Amygdala (tissue), 56 donors: ENCODE data around the gene TSPAN14.
"Not testable (repeated sequence)": the region's sequence is repeated elsewhere in the genome, so short reads cannot be mapped to it uniquely, and the experiment has no call there.

Experiments used
- DNase-seq, 56 donors: peaks; one replicate each; lab custom pipeline; 2025; lab: John Stamatoyannopoulos, UW

The TSPAN14 gene, protein sequence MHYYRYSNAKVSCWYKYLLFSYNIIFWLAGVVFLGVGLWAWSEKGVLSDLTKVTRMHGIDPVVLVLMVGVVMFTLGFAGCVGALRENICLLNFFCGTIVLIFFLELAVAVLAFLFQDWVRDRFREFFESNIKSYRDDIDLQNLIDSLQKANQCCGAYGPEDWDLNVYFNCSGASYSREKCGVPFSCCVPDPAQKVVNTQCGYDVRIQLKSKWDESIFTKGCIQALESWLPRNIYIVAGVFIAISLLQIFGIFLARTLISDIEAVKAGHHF

DNA sequence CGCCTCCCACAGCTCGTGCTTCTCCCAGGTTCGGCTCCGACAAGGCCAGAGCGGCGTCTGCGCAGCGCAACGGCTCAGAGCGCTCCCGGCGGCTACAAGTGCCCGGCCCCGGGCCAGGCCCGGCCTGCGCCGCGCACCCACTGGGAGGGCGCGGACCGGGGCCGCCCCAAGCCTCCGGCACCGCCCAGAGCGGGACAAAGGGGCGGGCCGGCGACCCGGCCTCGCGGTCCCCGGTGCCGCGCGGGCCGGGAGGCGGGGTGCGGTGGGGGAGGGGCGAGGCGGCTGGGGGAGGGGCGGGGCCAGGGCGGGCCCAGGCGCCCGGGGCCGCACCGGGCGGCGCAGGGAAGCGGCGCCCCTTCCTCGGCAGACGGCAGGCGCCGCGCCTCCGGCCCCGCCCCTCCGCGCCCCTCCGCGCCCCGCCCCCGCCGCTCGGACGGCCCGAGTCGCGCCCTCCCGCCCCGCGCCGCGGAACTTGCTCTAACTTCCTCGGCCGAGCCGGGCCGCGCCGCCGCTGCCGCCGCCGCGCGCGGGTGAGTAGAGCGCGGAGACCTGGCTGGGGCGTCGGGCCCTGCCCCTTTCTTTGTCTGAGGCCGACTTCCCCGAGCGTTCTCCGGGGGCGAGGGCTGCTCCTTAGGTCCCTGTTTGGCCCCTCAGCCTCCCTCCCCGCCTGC, at the start of gene TSPAN14:
TSS of gene TSPAN14 (plus strand) at position 469 of the 671 bp plus-strand sequence. CDS start 34,924 bp downstream, outside the sequence.
- peak in 45 of 56 donors; percentile 13 to 92 (median 69) for DNase-seq

DNA sequence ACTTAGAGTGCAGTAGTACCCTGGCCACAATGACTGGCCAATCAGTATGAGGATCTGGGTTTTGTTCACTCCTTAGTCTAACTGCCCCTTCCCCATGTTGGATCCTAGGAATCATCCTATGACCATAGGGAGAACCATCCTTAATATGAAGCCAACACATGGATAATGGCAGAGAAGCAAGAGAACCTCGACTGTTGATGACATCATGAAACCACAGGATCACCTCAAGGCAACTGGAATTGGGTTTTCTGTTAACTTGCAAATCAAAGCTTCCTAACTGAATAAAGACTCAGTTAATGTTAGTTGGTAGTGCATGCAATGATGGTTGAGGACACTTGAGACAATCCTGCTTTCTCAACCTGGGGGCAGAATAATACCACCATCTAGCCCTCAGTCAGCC, 49.1 kb upstream of the TSPAN14 start:
- DNase-seq, result no peak

DNA sequence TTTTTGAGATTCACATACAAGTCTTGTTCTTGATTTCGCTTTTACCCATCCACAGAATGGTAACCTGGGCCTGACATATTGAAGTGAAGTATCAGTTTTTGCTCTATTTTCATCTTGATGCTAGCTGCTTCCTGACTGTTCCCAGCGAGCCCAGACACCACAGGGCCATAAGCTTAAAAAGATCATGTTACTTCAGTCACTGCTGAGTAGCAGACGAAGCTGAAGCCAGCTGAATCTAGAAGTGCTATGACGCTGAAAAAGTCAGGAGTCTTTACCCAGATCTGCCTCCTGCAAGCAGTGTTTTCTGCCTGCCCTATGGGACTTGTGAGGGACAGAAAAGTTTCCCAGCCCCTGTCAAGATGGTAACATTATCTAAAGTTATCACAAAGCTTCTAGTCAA, 48.5 kb upstream of the TSPAN14 start:
- no peak for DNase-seq

DNA sequence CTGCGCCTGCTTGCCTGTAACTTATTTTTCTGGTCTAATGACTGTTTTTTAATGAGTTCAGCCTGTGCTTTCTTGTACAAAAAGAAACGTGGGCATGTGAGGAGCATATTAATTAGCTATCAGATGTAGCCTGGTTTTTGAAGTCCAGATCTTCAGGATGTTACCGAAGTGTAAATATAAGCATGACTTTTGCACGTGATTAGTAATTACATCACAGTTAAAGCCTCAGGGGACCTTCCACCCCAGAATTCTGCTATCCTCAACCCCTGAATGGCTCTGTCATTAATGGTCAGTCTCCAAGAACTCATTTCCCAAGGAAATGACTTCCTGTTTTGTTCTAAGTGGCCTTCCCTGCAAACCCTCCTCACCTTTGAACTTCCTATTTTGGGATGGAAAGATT, 47.9 kb upstream of the TSPAN14 start:
- DNase-seq, result peak in 1 of 56 donors; percentile 17

DNA sequence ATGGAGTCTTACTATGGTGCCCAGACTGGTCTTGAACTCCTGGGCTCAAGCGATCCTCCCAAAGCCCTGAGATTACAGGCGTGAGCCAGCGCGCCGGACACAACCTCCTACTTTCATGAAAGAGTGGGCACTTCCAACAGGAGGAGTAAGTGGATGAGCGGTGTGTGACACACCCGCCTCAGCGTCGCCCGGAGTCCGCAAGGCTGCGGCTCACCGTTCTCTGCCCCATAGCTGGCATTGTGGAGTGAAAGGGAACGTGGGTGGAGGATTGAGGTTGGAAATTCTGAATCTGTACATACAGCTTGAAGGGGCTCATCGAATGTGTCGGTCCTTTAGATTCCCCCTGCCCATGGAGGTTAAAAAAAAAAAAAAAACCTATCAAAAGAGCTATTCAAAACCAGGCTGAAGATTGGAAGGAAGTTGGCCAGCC, 46.3 kb upstream of the TSPAN14 start:
- peak in 6 of 56 donors; percentile 19 to 50 (median 36) for DNase-seq

DNA sequence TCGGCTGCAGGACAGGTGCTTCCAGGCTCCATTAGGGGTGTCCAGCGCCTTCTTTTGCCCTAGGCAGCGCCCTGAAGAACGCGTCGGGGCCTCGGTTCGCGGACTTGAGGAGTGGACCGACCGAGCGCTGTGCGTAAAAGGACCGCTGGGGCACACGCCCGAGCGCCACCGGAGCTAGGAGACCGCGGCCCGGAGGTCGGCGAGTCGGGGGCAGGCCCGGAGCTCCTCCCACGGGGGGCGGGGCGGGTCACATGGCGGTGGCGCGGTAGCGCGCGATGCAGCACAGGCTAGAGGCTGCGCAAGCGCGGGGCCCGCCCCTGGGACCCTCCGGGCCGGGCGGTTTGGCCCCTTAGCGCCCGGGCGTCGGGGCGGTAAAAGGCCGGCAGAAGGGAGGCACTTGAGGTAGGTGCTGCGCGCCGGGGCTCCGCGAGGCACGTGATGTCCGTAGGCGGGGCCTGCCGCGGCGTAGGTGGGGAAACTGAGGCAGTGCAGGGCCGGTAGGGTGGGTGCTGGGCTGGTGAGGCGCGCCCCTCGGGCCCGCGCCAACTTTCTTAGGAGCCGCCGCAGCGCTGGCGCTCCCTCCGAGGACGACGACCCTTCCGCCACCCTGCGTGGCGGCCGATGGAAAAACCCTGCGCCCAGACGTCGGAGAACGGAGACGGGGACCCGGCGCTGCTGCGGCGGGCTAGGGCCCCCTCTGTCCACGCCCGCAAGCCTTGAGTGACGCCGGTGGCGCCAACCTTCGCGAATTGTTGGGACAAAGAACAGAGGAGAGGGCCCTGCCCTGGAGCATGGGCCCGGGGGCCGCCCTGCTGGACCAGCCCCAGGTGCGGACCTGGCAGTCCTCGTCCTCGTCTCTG, 45.6 kb upstream of the TSPAN14 start, which contains the start of gene PRXL2A:
TSS of gene PRXL2A (plus strand) at position 310 of the 860 bp plus-strand sequence. CDS start 11,917 bp downstream, outside the sequence.
- peak in 52 of 56 donors; percentile 25 to 88 (median 69) for DNase-seq

DNA sequence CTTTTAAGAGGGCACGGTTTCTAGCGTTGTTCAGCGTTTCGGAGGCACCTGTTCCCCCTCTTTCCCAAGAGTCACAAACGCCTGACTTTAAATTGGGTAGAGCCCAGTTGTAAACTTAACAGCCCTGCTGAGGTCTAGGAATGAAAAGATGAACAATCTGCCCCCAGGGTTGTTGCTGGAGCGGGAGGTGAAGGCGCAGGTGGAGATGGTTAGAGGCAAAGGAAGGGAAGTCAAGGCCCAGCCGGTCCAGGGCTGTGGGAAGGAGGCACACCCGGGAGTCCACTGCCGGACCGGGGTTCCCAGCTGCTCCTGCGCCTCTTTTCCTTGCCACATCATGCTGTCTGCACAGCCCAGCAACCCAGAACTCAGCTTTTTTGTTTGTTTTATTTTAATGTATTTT, 45.0 kb upstream of the TSPAN14 start:
- DNase-seq, result peak in 4 of 56 donors; percentile 9 to 47 (median 28)

DNA sequence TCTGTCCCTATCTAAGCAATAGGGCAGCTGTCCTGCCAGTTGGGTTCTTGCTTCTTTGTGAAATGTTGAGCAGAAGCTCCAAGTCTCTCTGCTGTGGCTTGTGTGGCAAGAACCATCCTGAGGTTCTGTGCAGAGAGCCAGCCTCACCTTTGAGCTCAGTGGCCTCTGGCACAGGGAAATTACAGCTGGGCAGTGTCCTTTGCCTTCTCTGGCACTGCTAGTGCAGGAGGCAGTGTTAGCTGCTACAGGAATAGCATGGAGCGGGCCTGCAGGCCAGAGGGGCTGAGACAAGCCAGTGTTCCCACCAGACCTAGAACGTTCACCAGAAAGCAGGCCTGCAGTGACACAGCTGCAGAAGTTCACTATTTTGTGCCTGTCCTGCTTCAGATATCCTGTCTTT, 44.0 kb upstream of the TSPAN14 start:
- peak in 1 of 56 donors; percentile 15 for DNase-seq

DNA sequence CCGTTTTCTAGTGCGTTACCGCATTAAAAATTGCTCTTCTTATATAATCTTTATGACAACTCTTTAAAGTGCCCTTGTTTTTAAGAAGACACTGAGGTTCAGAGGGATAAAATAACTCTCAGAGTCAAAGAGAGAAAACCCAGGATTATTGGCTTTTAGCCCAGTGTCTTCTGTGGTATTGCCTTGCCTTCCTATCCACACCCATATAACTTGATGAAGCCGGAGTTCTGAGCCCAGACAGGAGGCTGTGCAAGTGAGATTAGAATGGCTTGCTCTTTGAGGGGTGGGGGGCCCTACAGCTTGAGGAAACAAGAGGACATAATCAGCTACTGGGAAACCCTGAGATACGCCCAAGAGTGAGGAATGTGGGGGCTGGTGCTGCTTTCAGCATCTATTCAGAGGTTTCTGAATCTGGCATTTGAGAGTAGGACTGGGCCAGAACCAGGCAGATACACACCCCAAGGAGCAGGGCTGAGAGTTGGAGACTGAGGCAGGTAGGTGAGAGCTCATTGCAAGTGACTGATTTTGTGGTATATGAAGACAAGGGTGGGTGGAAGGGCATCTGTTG, 43.4 kb upstream of the TSPAN14 start:
- DNase-seq, result peak in 1 of 56 donors; percentile 10

DNA sequence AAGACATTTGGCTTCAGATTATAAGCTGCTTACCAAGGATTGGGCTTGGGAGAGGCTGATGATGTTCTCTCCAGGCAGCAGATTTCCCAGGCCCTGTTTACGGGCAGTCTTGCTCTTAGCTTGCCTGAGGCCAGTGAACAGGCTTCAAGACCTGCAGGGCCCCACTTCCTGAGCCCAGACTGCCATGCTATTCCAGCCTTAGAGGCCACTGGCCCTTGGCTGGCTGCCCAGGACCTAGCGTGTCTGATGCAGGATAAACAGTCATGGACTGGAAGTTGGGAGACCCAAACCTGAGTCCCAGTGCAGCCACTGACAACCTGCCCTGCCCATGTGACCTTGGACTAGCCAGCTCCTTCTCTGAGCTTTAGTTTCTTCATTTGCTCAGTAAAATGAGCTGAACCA, 42.8 kb upstream of the TSPAN14 start:
- DNase-seq, result peak in 11 of 56 donors; percentile 11 to 40 (median 22)

DNA sequence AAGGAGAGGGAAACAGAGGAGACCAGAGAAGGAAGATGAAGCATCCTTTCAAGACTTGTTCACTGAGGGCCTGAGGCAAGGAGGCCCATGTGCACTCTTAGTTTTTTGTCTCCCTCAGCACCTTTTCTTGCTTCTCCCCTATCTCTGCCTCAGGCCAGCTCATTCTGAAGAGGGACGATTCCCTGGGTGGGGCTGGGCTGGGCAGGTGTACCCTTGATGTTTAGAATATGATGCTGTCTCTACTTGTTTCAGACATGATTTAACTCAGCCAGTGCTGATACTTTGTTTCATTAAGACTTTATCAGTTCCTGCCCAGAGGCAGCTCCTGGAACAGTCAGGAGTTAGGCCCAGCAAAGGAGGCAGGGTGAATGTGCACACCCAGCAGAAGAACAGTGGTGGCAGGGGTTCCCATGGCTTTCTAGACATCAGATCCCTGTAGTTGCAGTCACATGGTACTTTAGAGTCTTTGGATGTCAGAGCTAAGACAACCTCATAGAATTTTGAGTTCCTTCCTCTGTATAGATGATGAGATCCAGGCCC, 42.4 kb upstream of the TSPAN14 start:
- DNase-seq, result no peak

DNA sequence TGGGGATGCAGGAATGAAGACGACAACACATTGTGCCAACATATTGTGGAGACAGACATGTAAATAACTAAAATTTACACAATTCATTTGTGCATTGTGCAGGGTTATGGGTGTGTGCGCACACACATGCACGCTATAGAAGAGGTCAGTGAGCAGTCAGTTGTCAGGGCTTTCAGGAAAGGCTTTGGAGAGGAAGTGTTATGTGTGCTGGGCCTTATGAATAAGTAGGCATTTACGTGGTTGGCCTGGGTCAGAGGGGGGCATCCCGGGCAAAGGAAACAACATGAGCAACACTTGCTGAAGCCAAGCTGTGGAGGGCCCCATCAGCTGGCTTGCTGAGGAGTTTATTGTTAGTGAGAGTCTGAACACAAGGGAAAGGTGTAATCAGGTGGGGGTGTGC, 41.6 kb upstream of the TSPAN14 start:
- DNase-seq, result no peak

DNA sequence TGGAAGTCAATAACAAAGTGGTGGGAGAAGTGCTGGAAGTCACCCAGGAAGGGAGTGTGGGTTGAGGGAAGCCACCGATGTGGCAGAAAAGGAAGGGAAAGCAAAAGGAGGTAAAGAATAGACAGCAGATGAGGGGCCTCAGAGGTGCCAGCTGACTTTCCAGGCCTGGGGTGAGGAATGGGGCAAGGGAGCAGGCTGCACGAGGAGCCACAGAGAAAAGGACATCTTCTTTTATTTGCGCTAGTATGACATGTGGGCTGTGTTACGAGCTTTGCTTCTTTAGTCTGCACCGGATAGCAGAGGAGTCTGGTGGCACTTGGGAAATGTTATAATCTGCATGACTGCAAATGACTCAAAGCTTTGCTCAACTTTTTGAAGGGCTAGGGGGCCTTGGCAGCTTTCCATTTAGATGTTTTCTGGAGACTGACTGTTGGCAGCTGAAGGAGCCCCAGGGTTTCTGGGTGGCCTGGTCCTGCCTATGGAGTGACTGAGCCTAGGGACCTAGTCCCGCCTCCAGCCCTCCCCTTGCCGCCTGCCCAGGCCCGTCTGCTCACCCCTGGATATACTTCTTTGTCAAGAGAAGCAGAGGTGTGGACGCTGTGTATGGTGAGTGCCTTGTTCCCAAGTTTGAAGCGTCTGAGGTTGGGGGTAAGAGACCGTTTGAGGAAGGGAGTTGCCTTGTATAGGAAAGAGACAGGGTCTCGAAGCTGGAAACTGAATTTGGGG, 40.7 kb upstream of the TSPAN14 start:
- DNase-seq, result peak in 3 of 56 donors; percentile 8 to 25 (median 17)

DNA sequence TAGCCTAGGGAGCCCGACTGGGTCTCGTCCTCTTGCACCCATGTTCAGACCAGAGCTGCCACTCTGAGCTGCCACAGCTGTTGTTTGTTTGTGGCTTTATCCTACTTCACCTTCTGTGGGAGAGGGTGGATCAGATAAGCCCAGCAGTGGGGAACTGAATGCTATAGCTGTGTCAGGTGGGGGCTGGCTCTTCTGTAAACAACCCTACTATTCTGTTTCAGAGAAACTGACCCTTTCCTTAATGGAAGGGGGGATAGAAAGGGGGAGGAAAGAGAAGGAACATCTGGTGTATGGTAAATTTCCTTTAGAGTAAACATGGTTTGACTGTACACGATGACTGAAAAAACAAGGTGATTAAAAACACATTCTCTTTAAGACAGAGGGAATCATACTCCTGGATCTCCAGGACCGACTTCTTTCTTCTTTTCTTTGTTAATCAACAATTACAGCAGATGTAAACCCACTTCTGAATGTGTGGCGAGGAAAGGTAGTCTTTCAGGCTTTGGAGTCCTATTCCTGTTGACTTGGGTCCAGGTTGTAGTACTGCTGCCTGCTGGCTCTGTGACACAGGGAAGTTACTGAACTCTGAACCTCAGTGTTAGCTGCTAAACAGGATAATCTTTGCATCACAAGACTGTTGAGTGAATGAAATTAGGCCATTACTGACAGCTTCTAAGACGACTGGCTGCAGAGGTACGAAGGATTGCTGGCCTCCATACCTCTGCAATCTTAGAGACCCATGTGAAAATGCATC, 39.8 kb upstream of the TSPAN14 start:
- no peak for DNase-seq

DNA sequence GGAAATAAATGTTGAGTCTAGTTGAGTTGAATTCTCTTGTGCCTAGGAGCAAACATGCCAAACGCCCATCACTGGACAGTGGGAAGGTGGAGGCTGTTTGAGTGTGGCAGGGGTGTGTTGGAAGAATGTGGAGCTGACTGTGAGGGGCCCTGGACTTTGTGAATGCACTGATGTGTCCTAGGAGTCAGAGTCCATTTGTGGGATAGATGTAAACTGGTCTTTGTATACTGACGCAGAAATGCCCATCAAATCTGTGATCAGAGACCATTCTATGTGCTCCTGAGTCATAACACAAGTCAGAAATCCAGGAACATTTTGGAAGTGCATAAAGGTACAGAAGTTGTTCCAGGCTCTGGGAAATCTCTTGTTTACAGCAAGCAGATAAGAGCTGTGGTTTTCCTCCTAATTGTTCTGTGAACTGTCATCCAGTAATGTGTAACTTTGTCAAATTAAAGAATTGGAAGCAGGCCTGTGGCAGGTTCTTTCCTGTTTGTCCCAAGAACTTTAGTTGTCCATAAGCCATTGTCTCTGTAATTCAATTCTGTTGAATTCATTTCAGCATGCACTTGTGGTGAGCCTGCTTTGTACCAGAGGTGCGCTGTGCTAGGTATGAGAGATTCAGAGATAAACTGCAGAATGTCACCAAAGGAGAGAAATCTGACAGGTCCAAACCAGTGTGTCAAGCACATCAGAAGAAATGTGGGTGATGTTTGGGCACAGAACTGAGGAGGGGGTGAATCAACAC, 38.2 kb upstream of the TSPAN14 start:
- DNase-seq, result no peak

DNA sequence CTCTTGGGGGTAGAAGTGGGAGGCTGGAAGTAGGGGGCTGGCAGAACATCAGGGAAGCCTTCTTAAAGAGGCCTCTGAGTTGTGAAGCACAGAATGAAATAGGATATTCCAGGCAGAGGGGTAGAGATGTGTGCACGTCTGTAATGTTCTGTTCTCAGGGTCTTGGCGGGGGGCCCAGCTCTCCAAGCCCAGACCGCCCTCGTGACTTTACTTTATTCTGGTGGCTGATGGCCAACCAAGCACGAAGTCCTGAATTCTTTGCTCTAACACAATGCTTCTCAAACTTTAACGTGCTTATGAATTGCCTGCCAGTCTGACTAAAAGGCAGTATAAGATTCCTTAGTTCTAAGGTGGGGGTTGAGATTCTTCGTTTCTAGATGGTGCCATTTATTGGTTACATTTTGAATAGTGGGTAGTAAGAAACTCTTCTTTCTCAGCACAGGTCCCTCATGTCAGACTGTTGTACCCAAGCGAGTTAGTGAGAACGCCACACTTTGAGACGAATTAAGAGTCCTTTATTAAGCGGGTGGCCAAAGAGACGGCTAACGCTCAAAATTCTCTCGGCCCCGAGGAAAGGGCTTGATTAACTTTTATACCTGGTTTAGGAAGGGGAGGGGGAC, 37.5 kb upstream of the TSPAN14 start:
- DNase-seq, result peak in 31 of 56 donors; percentile 9 to 70 (median 33)

DNA sequence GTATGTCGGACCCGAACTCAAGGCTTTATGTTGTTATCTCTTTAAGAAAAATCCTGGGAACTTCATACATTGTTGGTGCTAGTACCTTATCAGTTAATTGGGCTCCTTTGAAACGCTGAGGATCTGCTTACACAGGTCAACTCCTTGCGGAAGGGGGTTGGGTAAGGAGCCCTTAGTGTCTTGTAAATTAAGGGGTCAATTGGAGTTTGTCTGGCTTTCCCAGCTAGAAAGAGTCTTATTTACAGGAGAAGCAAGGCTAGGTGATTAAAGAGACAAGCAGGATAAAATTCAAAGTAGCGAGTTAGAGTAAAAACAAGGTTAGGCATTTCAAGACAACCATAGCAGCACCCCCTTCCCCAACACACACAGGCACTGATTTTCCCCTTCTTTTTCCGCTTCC, 36.9 kb upstream of the TSPAN14 start:
- not testable (repeated sequence) for DNase-seq
